ENCODE data around the gene EPHB6.
A peak's percentile ranks its signal among the peaks of the same experiment; 100 is the strongest.

EPHB6 gene, protein sequence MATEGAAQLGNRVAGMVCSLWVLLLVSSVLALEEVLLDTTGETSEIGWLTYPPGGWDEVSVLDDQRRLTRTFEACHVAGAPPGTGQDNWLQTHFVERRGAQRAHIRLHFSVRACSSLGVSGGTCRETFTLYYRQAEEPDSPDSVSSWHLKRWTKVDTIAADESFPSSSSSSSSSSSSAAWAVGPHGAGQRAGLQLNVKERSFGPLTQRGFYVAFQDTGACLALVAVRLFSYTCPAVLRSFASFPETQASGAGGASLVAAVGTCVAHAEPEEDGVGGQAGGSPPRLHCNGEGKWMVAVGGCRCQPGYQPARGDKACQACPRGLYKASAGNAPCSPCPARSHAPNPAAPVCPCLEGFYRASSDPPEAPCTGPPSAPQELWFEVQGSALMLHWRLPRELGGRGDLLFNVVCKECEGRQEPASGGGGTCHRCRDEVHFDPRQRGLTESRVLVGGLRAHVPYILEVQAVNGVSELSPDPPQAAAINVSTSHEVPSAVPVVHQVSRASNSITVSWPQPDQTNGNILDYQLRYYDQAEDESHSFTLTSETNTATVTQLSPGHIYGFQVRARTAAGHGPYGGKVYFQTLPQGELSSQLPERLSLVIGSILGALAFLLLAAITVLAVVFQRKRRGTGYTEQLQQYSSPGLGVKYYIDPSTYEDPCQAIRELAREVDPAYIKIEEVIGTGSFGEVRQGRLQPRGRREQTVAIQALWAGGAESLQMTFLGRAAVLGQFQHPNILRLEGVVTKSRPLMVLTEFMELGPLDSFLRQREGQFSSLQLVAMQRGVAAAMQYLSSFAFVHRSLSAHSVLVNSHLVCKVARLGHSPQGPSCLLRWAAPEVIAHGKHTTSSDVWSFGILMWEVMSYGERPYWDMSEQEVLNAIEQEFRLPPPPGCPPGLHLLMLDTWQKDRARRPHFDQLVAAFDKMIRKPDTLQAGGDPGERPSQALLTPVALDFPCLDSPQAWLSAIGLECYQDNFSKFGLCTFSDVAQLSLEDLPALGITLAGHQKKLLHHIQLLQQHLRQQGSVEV

DNA sequence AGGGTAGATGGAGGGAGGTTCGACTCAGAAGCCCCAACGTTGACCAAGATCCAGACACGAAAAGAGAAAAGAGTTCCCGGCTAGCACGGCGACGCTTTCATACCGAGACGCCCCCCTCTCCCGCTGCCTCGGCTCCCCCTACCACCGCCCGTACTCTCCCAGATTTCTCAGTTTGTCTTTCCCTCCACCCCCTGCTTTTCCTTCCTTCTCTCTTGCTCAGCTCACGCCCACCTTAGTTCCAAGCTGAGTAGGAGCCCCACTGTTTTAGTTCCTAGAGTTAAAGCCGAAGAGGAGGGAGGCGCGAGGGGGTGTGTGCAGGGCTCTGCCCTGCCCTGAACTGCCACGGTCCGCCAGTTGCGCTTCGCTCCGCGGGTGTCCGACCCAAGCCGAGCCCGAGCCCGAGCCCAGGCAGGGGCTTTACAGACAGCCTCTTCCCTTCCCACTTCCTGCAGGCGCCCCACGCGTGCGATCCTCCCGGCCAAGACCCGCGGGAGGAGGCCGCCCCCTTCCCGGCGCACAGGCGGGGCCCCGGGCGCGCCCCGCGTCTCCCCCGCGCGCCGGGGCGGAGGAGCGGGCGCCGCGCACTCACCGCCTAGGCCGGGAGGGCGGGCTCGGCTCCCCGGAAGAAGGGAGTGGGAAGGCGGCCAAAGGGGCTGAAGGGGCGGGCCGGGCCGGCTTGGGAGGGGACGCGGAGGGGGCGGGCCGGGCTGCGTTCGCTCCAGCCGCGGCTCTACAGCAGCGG is at the start of gene EPHB6:
Gene EPHB6 (plus strand): TSS at position 705 of the 742 bp plus-strand sequence. CDS start 8,152 bp downstream, outside the sequence.
- TF ChIP-seq JUND (IDR thresholded peaks at IDR 0.05; ENCODE audit: low read depth), result no peak
- DNase-seq (ENCODE audit: low read depth in 1 of 2, low spot score in 1 of 2), result peak; percentile 55 to 81
- in situ Hi-C loops (cut with HindIII; ENCODE audit: low pct_unique_long_range_greater_than_20kb, low sequenced_read_pairs), result no loop called here

GRCh38 chr7:142805350-142806021 is 49.4 kb upstream of the EPHB6 start:
- in situ Hi-C loops (cut with HindIII; ENCODE audit: low pct_unique_long_range_greater_than_20kb, low sequenced_read_pairs), result no loop called here
- DNase-seq (ENCODE audit: low read depth in 1 of 2, low spot score in 1 of 2), result no peak
- no peak for TF ChIP-seq JUND (IDR thresholded peaks at IDR 0.05; ENCODE audit: low read depth)

- in situ Hi-C loops (cut with HindIII; ENCODE audit: low pct_unique_long_range_greater_than_20kb, low sequenced_read_pairs), result no loop called here
- no peak for TF ChIP-seq JUND (IDR thresholded peaks at IDR 0.05; ENCODE audit: low read depth)
- no peak for DNase-seq (ENCODE audit: low read depth in 1 of 2, low spot score in 1 of 2)
Observed at GRCh38 chr7:142806022-142806356, 48.9 kb upstream of the EPHB6 start.

- in situ Hi-C loops (cut with HindIII; ENCODE audit: low pct_unique_long_range_greater_than_20kb, low sequenced_read_pairs), result no loop called here
- DNase-seq (ENCODE audit: low read depth in 1 of 2, low spot score in 1 of 2), result no peak
Observed at GRCh38 chr7:142806957-142807356, 47.9 kb upstream of the EPHB6 start.

GRCh38 chr7:142807855-142808460 is 46.9 kb upstream of the EPHB6 start:
- in situ Hi-C loops (cut with HindIII; ENCODE audit: low pct_unique_long_range_greater_than_20kb, low sequenced_read_pairs), result no loop called here
- TF ChIP-seq JUND (IDR thresholded peaks at IDR 0.05; ENCODE audit: low read depth), result no peak
- no peak for DNase-seq (ENCODE audit: low read depth in 1 of 2, low spot score in 1 of 2)

More at GRCh38 chr7:142806957-142807356, 47.9 kb upstream of the EPHB6 start:
- TF ChIP-seq JUND (IDR thresholded peaks at IDR 0.05; ENCODE audit: low read depth), result no peak

- no peak for DNase-seq (ENCODE audit: low read depth in 1 of 2, low spot score in 1 of 2)
- in situ Hi-C loops (cut with HindIII; ENCODE audit: low pct_unique_long_range_greater_than_20kb, low sequenced_read_pairs), result no loop called here
- no peak for TF ChIP-seq JUND (IDR thresholded peaks at IDR 0.05; ENCODE audit: low read depth)
Observed at GRCh38 chr7:142808461-142808801, 46.4 kb upstream of the EPHB6 start.

GRCh38 chr7:142808802-142809583 is 45.9 kb upstream of the EPHB6 start:
- DNase-seq (ENCODE audit: low read depth in 1 of 2, low spot score in 1 of 2), result no peak
- TF ChIP-seq JUND (IDR thresholded peaks at IDR 0.05; ENCODE audit: low read depth), result no peak
- in situ Hi-C loops (cut with HindIII; ENCODE audit: low pct_unique_long_range_greater_than_20kb, low sequenced_read_pairs), result no loop called here

- TF ChIP-seq JUND (IDR thresholded peaks at IDR 0.05; ENCODE audit: low read depth), result no peak
- DNase-seq (ENCODE audit: low read depth in 1 of 2, low spot score in 1 of 2), result no peak
- in situ Hi-C loops (cut with HindIII; ENCODE audit: low pct_unique_long_range_greater_than_20kb, low sequenced_read_pairs), result no loop called here
Observed at GRCh38 chr7:142809671-142810070, 45.2 kb upstream of the EPHB6 start.

DNA sequence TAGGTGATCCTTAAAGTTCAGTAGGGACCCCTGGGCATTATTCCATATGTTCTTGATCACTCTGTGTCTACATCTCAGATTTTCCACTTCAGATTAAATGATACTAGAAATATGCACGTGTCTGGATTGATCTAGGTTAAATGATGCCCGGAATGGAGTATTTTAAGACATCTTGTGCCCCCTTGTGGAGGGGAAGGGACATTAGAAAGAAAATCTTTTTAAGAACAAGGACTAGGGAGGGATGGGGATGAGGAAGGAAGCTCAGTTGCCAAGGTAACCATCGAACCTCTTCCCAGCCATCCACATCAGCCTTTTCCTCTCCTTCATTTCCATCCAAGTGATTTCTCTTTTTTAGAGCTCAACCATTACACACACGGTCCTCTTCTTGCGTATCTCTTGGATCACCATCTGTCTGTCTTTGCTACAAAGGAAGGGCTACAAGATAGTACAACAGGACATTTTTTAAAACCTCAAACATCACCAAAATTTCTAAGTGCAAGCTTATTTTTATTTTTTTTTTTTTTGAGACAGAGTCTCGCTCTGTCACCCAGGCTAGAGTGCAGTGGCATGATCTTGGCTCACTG is 43.6 kb upstream of the EPHB6 start:
- TF ChIP-seq JUND (IDR thresholded peaks at IDR 0.05; ENCODE audit: low read depth), result no peak
- in situ Hi-C loops (cut with HindIII; ENCODE audit: low pct_unique_long_range_greater_than_20kb, low sequenced_read_pairs), result no loop called here
- DNase-seq (ENCODE audit: low read depth in 1 of 2, low spot score in 1 of 2), result peak in 1 of 2 experiments; percentile 62

GRCh38 chr7:142812437-142813215 is 42.2 kb upstream of the EPHB6 start:
- no peak for TF ChIP-seq JUND (IDR thresholded peaks at IDR 0.05; ENCODE audit: low read depth)
- DNase-seq (ENCODE audit: low read depth in 1 of 2, low spot score in 1 of 2), result no peak

More at GRCh38 chr7:142812437-142813215, 42.2 kb upstream of the EPHB6 start:
- in situ Hi-C loops (cut with HindIII; ENCODE audit: low pct_unique_long_range_greater_than_20kb, low sequenced_read_pairs), result no loop called here
